HepG2 (cell line): ENCODE results near the gene METTL22. TPM values are rescaled to one million over a fixed set of nuclear protein-coding genes. Genes with fewer than 3 reads are reported as not detected.

Source experiments
- HMG20A ChIP-seq: IDR thresholded peaks from 2 replicates; pipeline ENCODE4 v1.6.1; 2016; ENCODE audit warnings: borderline replicate concordance
- MIER3 ChIP-seq: IDR thresholded peaks from 2 replicates; pipeline ENCODE4 v1.6.1; 2016; ENCODE audit warnings: missing compliant biosample characterization, borderline replicate concordance
- MTA1 ChIP-seq: sonication (generic); formaldehyde crosslinking; IDR thresholded peaks from 2 replicates; pipeline ENCODE4 v1.4.0; 2020; ENCODE audit warnings: missing genetic modification reagents, mild to moderate bottlenecking, borderline replicate concordance
- PRPF4 ChIP-seq: fragments of 200-400 bp; formaldehyde crosslinking; IDR thresholded peaks from 2 replicates; pipeline ENCODE4 v1.6.1; 2016; ENCODE audit warnings: low read length, low read depth; ENCODE audit not compliant: poor library complexity, severe bottlenecking
- RBFOX2 ChIP-seq: fragments of 200-400 bp; formaldehyde crosslinking; IDR thresholded peaks from 2 replicates; pipeline ENCODE4 v1.6.1; 2017; ENCODE audit warnings: low read depth, mild to moderate bottlenecking, low read length
- RFX3 ChIP-seq: IDR thresholded peaks from 2 replicates; pipeline ENCODE4 v1.6.1; 2016; ENCODE audit warnings: missing biosample characterization, missing genetic modification reagents
- STAG1 ChIP-seq: sonication (generic); formaldehyde crosslinking; IDR thresholded peaks from 2 replicates; pipeline ENCODE4 v1.4.0; 2020; ENCODE audit warnings: missing genetic modification reagents
- TAF15 ChIP-seq: fragments of 200-400 bp; formaldehyde crosslinking; IDR thresholded peaks from one replicate; pipeline ENCODE4 v1.6.1; 2018; ENCODE audit warnings: mild to moderate bottlenecking, low read depth, low read length; ENCODE audit not compliant: poor library complexity, severe bottlenecking
- ZFYVE20 ChIP-seq: sonication (generic); formaldehyde crosslinking; IDR thresholded peaks from 2 replicates; pipeline ENCODE4 v1.8.0; 2023; ENCODE audit warnings: low read depth, mild to moderate bottlenecking, moderate library complexity, missing genetic modification reagents, borderline replicate concordance
- ZNF20 ChIP-seq: sonication (generic); formaldehyde crosslinking; IDR thresholded peaks from 2 replicates; pipeline ENCODE4 v1.4.0; 2020; ENCODE audit warnings: mild to moderate bottlenecking, moderate library complexity, missing genetic modification reagents
- ZNF343 ChIP-seq: sonication (generic); formaldehyde crosslinking; IDR thresholded peaks from 2 replicates; pipeline ENCODE4 v1.4.0; 2020; ENCODE audit warnings: mild to moderate bottlenecking, missing genetic modification reagents
- ZNF431 ChIP-seq: sonication (generic); formaldehyde crosslinking; IDR thresholded peaks from 2 replicates; pipeline ENCODE4 v1.9.0; 2022; ENCODE audit warnings: missing genetic modification reagents, low read depth, mild to moderate bottlenecking, borderline replicate concordance
- ZNF589 ChIP-seq: sonication (generic); formaldehyde crosslinking; conservative IDR thresholded peaks from 2 replicates; pipeline ENCODE4 v1.8.0; 2022; ENCODE audit warnings: mild to moderate bottlenecking, moderate library complexity, missing genetic modification reagents
- polyA plus RNA-seq, 8 experiments: library from polyadenylated mRNA; depleted of rRNA in 3 of 8; stranded (reverse) in 7 of 8; unstranded in 1 of 8; fragments of >200 nt; fragmentation: Illumina TruSeq in 4 of 8; extraction: Trizol in 4 of 8; gene quantifications; 2 replicates each; pipeline versions ENCODE4 v1.2.1 to v1.2.3, GENCODE V29; 2011 to 2016; ENCODE audit warnings: low read depth in 4 of 8, missing spikeins in 1 of 8, mixed read lengths in 1 of 8; ENCODE audit not compliant: insufficient read depth in 1 of 8
- total RNA-seq, 5 experiments: library from RNA; depleted of rRNA; stranded (reverse); fragments of >200 nt; fragmentation: Illumina TruSeq; extraction: Trizol; gene quantifications; 2 replicates each; pipeline ENCODE4 v1.2.3, GENCODE V29; 2016; ENCODE audit warnings: low read depth in 1 of 5
- TF ChIP-seq, protein P1 (sequence below): sonication (generic); formaldehyde crosslinking; IDR thresholded peaks from 2 replicates; pipeline ENCODE4 v1.5.1; 2020; ENCODE audit warnings: missing genetic modification reagents, mild to moderate bottlenecking, borderline replicate concordance
- TF ChIP-seq, protein P2 (sequence below): sonication (generic); formaldehyde crosslinking; IDR thresholded peaks from 2 replicates; pipeline ENCODE4 v1.4.0; 2020; ENCODE audit warnings: mild to moderate bottlenecking, missing genetic modification reagents
- TF ChIP-seq, protein P3 (sequence below): sonication (generic); formaldehyde crosslinking; conservative IDR thresholded peaks from 2 replicates; pipeline ENCODE4 v1.4.0; 2020; ENCODE audit warnings: missing genetic modification reagents

The METTL22 gene
- total and polyA plus RNA-seq, 2 of the 13 experiments (the other 11 are each of a cell fraction or from before 2014, with no cell fraction given): 36.2 to 94.8 TPM

DNA sequence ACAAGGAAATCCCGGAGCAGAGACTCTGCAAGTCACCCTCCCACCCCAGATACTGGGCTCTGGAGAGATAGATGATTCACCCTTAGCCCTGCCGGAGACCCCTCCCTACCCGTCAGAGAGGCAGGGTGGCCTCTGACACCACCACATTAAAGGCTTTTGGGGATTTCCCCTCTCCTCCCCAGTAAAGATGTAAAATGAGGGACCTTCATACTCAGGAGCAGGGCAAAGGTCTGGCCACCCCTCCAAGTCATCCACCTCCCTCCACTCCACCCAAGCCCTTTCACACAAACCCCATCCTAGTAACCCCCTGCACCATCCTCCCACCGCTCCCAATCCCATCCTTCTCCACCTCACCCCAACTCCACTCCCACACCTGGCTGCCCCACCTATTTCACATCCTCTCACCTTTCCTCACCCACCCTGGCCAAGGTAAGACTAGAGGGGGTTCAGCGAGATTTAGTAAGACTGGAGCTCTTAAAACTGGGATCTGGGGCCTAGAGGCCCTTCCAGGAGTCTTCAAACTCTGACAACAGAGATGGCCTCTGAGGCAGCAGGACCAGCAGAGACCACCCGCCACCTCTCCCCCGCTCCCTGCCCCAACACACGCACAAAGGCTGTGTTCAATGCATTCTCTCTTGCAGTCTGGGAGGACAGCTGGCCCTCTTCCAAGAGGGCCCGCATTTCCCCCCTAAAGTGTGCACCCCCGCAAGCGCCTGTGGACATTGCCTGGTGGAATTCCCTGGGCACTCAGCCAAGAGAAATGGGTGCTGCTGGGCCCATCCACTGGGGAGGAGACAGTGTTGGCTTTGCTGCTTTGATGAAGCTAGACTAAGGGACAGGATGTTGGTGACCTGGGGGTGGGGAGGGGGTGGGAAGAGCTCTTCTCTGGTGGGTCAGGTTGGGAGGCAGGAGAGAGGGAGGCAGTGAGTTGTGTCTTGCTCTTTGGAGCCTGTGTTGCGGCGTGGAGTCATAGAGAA lies 54.0 kb downstream of the METTL22 start (continued):
- TF ChIP-seq, protein P1, sequence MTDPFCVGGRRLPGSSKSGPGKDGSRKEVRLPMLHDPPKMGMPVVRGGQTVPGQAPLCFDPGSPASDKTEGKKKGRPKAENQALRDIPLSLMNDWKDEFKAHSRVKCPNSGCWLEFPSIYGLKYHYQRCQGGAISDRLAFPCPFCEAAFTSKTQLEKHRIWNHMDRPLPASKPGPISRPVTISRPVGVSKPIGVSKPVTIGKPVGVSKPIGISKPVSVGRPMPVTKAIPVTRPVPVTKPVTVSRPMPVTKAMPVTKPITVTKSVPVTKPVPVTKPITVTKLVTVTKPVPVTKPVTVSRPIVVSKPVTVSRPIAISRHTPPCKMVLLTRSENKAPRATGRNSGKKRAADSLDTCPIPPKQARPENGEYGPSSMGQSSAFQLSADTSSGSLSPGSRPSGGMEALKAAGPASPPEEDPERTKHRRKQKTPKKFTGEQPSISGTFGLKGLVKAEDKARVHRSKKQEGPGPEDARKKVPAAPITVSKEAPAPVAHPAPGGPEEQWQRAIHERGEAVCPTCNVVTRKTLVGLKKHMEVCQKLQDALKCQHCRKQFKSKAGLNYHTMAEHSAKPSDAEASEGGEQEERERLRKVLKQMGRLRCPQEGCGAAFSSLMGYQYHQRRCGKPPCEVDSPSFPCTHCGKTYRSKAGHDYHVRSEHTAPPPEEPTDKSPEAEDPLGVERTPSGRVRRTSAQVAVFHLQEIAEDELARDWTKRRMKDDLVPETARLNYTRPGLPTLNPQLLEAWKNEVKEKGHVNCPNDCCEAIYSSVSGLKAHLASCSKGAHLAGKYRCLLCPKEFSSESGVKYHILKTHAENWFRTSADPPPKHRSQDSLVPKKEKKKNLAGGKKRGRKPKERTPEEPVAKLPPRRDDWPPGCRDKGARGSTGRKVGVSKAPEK (CRISPR knock-in tag): no peak
- TF ChIP-seq ZNF20 (CRISPR knock-in tag) (no peak), TAF15 (no peak), RFX3 (no peak), HMG20A (peak; percentile 64; the same call in 1 of the 2 replicates), PRPF4 (no peak), STAG1 (CRISPR knock-in tag) (no peak), ZNF343 (CRISPR knock-in tag) (no peak), MTA1 (no peak), ZFYVE20 (CRISPR knock-in tag) (no peak), ZNF431 (CRISPR knock-in tag) (no peak), ZNF589 (CRISPR knock-in tag) (no peak), MIER3 (CRISPR knock-in tag) (no peak), RBFOX2 (no peak)
- TF ChIP-seq, protein P2, sequence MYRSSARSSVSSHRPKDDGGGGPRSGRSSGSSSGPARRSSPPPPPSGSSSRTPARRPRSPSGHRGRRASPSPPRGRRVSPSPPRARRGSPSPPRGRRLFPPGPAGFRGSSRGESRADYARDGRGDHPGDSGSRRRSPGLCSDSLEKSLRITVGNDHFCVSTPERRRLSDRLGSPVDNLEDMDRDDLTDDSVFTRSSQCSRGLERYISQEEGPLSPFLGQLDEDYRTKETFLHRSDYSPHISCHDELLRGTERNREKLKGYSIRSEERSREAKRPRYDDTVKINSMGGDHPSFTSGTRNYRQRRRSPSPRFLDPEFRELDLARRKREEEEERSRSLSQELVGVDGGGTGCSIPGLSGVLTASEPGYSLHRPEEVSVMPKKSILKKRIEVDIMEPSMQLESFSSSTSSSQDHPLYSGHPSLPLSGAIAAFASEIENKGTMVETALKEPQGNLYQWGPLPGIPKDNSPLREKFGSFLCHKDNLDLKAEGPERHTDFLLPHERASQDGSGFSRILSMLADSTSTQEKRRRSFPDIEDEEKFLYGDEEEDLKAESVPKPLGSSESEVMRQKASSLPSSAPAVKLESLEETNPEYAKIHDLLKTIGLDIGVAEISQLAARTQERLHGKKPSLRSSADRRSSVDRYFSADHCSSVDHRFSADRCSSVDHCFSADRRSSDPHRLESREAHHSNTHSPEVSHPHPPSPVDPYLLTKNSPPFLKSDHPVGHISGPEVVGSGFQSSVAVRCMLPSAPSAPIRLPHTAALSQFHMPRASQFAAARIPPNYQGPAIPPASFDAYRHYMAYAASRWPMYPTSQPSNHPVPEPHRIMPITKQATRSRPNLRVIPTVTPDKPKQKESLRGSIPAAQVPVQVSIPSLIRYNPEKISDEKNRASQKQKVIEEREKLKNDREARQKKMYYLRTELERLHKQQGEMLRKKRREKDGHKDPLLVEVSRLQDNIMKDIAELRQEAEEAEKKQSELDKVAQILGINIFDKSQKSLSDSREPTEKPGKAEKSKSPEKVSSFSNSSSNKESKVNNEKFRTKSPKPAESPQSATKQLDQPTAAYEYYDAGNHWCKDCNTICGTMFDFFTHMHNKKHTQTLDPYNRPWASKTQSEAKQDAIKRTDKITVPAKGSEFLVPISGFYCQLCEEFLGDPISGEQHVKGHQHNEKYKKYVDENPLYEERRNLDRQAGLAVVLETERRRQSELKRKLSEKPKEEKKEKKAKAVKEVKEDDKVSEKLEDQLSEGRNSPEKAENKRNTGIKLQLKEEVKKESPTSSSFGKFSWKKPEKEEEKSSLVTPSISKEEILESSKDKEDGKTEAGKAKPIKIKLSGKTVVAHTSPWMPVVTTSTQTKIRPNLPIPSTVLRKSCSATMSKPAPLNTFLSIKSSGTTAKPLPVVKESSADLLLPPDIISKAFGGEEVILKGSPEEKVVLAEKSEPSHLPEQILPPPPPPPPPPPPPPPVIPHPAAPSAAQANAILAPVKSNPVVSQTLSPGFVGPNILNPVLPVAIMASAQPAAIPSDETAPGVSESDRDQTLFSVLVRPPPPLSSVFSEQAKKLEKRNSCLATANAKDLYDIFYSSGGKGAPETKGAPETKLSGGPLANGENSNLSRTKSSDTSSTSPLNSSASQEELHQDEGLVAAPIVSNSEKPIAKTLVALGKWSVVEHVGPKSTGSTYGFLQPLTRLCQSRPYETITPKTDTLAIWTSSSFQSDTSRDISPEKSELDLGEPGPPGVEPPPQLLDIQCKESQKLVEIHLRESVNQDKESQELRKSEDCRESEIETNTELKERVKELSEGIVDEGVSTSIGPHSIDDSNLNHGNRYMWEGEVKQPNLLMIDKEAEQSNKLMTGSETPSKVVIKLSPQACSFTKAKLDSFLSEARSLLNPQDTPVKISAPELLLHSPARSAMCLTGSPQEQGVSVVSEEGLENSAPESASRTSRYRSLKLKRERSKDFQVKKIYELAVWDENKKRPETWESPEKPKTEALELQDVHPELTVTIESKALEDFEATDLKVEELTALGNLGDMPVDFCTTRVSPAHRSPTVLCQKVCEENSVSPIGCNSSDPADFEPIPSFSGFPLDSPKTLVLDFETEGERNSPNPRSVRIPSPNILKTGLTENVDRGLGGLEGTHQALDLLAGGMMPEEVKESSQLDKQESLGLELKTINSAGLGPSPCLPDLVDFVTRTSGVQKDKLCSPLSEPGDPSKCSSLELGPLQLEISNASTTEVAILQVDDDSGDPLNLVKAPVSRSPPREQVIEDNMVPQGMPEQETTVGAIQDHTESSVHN (CRISPR knock-in tag): no peak
- TF ChIP-seq, protein P3, sequence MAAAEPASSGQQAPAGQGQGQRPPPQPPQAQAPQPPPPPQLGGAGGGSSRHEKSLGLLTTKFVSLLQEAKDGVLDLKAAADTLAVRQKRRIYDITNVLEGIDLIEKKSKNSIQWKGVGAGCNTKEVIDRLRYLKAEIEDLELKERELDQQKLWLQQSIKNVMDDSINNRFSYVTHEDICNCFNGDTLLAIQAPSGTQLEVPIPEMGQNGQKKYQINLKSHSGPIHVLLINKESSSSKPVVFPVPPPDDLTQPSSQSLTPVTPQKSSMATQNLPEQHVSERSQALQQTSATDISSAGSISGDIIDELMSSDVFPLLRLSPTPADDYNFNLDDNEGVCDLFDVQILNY (CRISPR knock-in tag): no peak
